Measurements from ENCODE around the gene TYMS.

TYMS gene

DNA sequence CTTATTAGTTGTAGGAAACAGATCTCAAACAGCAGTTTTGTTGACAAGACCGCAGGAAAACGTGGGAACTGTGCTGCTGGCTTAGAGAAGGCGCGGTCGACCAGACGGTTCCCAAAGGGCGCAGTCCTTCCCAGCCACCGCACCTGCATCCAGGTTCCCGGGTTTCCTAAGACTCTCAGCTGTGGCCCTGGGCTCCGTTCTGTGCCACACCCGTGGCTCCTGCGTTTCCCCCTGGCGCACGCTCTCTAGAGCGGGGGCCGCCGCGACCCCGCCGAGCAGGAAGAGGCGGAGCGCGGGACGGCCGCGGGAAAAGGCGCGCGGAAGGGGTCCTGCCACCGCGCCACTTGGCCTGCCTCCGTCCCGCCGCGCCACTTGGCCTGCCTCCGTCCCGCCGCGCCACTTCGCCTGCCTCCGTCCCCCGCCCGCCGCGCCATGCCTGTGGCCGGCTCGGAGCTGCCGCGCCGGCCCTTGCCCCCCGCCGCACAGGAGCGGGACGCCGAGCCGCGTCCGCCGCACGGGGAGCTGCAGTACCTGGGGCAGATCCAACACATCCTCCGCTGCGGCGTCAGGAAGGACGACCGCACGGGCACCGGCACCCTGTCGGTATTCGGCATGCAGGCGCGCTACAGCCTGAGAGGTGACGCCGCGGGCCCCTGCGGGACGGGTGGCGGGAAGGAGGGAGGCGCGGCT, at the start of gene TYMS:
Gene TYMS (plus strand): TSS at position 343 of the 690 bp plus-strand sequence. CDS start 90 bp downstream, at position 433.
- DNase-seq (ENCODE audit: low read depth, low spot score) = no peak

DNA sequence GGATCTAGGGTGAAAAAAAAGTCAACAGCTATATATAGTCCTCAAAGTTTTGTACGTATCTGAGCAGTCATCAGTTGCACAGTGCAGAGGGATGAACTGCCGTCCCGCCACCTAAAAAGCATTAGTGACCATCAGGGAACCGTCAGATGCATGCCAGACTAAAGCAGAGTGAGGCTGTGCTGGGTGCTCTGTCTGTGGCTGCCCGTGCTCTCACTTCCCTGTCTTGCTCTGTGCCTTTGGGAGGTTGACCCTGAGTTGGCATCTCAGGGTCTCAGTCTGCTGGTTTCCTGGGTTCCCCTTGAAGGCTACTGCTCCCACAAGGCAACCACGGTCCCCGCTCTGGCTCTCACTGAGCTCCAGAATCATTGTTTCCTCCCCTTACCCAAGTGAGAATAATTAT, 49.5 kb upstream of the TYMS start:
- DNase-seq (ENCODE audit: low read depth, low spot score) = no peak

DNA sequence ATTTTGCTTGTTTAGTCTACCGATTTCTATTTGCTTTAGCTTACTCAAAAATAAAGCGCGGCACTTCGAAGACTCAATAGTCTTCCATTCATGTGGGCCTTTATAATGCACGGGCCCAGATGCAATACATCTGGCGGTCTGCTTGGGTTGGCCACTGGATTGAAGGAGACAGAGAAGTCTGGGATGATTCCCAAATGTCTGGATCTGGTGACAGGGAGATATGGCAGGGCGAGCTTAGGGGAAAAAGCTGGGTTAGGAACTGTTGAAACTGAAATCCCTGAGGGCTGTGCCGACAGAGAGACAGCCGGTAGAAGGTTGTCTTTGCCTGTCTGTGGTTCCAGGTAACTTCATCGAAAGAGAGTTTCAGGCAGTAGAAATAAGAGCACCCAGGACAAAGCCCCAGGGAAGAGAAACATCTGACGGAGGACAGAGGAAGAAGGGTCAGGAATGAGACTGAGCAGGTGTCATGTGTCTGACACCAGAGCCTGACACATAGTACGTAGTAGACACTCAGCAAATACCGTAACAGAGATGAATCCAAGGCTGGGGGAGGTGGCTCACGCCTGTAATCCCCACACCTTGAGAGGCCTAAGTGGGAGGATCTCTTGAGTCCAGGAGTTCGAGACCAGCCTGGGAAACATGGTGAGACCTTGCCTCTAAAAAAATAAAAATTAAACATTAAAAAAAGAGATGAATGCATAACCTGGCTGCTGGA, 47.1 kb upstream of the TYMS start:
- no peak for DNase-seq (ENCODE audit: low read depth, low spot score)

- no peak for DNase-seq (ENCODE audit: low read depth, low spot score)
Observed at GRCh38 chr18:612156-612555, 45.3 kb upstream of the TYMS start.

DNA sequence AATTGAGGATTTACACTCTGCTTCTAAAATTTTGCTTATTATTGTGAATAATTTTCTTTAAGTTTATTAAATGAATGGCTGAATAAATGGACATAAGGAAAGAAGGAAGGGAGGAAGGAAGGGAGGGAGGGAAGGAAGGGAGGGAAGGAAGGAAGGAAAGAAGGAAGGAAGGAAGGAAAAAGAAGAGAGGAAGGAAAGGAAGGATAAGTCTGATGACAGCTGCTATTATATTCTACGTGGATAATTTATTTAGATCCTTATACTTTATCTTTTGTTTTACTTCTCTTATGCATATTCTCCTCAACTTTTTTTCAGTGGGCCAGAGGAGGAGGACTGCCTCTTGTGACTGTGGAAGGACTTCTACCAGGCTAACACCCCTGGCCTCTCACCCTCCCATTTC, 43.3 kb upstream of the TYMS start:
- no peak for DNase-seq (ENCODE audit: low read depth, low spot score)

GRCh38 chr18:615092-615521, 42.3 kb upstream of the TYMS start:
- no peak for DNase-seq (ENCODE audit: low read depth, low spot score)

DNA sequence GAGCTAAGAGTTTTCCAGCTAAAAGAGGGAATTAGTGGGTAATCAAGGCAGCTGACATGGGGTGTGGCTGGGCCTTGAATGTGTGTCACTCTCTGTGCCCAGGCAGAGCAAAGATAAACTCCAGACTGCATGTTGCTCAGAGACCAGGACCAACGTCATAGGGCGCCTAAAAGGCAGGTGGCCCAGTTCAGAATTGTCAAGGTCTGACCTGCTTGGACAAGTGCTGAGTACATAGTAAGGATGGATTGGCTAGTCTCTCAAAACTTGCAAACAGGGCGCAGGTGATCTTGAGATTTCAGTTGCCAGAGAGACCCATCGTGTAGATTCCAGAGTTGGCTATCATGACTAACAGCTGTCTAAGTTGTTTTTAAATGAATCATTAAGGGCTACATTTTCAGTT, 41.7 kb upstream of the TYMS start:
- no peak for DNase-seq (ENCODE audit: low read depth, low spot score)

DNA sequence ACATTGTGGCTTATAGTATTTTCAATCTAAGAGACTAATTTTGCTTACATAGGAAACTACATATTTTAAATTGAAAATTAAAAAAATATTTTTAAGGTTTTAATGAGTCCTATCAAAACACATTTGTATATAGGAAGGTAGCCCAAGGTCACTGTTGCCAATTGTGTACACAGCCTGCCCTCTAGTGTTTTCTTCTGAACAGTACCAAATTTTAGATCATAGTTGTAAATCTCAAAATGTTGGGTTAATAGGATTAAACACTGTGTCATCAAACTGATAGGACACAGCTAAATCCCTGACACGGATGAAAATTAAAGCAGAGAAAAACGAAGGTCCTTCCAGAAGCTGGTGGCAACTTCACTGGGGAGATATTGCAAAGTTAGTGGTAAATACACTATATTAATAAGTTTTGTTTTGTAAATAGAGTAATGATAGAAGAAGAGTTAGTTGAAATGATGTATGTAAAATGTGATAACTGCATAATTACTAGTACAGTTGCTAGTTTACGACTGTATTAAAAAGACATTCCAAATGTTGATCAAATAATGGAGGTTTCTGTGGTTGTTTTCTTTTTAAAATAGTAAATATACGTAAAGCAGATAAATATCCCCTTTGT, 41.0 kb upstream of the TYMS start:
- peak; percentile 36 for DNase-seq (ENCODE audit: low read depth, low spot score)

- DNase-seq (ENCODE audit: low read depth, low spot score) = no peak
Observed at GRCh38 chr18:617970-618504, 39.4 kb upstream of the TYMS start.

- DNase-seq (ENCODE audit: low read depth, low spot score) = no peak
Observed at GRCh38 chr18:618618-619017, 38.8 kb upstream of the TYMS start.

GRCh38 chr18:621291-622043, 36.0 kb upstream of the TYMS start:
- DNase-seq (ENCODE audit: low read depth, low spot score) = no peak

GRCh38 chr18:622289-622688, 35.2 kb upstream of the TYMS start:
- no peak for DNase-seq (ENCODE audit: low read depth, low spot score)

GRCh38 chr18:623761-624620, 33.5 kb upstream of the TYMS start:
- peak; percentile 62 for DNase-seq (ENCODE audit: low read depth, low spot score)

- no peak for DNase-seq (ENCODE audit: low read depth, low spot score)
Observed at GRCh38 chr18:627231-627630, 30.2 kb upstream of the TYMS start.

DNA sequence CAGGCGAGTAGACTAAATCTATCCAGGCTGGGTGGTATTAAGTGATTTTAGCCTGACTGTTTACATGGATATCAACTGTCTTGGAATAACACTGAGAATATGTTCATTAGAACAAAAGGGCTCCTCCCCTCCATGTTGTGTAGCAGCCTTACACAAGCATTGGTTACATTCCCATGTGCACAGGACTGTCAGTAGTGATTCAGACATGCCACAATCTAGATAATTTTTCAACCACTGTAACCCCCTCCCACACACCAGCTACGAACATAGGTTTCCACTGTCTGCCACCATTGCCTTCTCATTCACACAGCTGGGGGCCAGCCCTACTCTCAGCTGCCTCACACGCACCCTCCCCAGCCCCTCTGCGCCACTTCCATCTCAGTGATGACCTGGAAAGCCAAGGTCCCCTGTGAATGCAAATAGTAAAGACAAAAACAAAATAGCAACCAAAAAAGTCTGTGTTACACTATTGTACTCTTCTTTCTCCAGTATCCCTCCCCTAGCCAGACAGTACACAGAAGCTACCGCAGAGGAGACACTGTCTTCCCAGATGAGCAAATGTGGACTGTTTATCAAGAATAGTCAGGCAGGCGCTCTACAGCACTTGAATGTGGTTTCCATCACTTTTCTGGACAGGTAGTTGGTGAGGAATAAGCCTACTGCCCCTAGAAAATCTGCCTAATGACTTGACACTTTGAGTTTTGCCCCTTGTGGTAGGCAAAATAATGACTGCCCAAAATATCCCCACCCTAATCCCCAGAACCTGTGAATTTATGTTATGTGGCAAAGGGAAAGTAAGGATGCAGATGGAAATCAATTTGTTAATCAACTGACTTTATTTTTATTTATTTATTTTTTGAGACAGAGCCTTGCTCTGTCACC, 27.9 kb upstream of the TYMS start:
- no peak for DNase-seq (ENCODE audit: low read depth, low spot score)

DNA sequence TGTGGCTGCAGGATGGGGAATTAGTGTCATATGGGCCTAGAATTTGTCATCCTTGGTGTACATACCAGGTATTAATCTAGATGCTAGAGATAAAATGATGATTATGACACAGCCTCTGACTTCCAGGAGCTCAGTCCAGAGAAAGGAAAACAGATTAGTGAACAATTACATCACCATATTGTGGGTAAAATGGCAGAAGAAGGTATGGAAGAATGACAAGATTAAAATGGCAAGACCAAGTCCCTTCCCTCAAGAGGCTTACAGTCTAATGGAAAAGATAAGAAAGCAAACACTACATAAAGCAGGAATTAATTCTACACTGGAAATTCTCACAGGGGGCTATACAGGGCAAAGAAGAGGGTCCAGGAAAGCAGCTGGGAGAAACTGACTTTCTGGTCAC, 25.9 kb upstream of the TYMS start:
- DNase-seq (ENCODE audit: low read depth, low spot score) = no peak

- DNase-seq (ENCODE audit: low read depth, low spot score) = no peak
Observed at GRCh38 chr18:634551-635045, 22.9 kb upstream of the TYMS start.

DNA sequence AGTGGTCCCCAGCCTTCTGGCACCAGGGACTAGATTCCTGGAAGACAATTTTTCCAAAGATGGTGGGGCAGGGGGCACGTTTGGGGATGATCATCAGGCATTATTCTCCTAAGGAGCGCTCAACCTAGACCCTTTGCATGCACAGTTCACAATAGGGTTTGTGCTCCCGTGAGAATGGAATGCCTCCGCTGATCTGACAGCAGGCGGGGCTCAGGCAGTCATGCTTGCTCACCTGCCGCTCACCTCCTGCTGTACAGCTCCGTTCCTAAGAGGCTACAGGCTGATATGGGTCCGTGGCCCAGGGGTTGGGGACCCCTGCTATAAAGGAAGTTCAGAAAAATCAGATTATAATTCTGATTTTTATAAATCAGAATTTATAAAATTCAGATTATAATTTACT, 22.3 kb upstream of the TYMS start:
- no peak for DNase-seq (ENCODE audit: low read depth, low spot score)

GRCh38 chr18:641224-641623, 16.2 kb upstream of the TYMS start:
- DNase-seq (ENCODE audit: low read depth, low spot score) = no peak

All from smooth muscle cell of the brain vasculature (primary cell).